Neutrophil (primary cell): ENCODE data around the gene CCDC136.

Source experiments
- H3K27ac ChIP-seq: fragments of 200-600 bp; sonication (generic); 2 replicates; pipeline ENCODE4 v1.5.1; 2016; ENCODE audit warnings: mild to moderate bottlenecking, moderate library complexity
- H3K27me3 ChIP-seq: fragments of 200-600 bp; sonication (generic); 2 replicates; pipeline ENCODE4 v1.6.0; 2016; ENCODE audit warnings: mild to moderate bottlenecking
- H3K36me3 ChIP-seq: fragments of 200-600 bp; sonication (generic); 2 replicates; pipeline ENCODE4 v1.5.1; 2017
- H3K4me1 ChIP-seq, 2 experiments: fragments of 200-600 bp in 1 of 2; sonication (generic) in 1 of 2; 1 replicate in 1 of 2; 2 replicates in 1 of 2; pipeline versions ENCODE4 v1.5.1 to v1.6.1; 2013 to 2016; ENCODE audit warnings: low read depth in 1 of 2, low read length in 1 of 2, mild to moderate bottlenecking in 1 of 2, moderate library complexity in 1 of 2; ENCODE audit not compliant: control insufficient read depth in 1 of 2, insufficient read depth in 1 of 2
- H3K4me3 ChIP-seq, 2 experiments: fragments of 200-600 bp in 1 of 2; sonication (generic) in 1 of 2; 1 replicate in 1 of 2; 2 replicates in 1 of 2; pipeline ENCODE4 v1.5.1; 2013 to 2016; ENCODE audit warnings: low read depth in 1 of 2, low read length in 1 of 2, mild to moderate bottlenecking in 1 of 2, moderate library complexity in 1 of 2
- H3K9me3 ChIP-seq: fragments of 200-600 bp; sonication (generic); 2 replicates; pipeline ENCODE4 v1.5.1; 2016
- TF ChIP-seq, protein P1 (sequence below): fragments of 200-600 bp; sonication (generic); IDR thresholded peaks from 2 replicates; pipeline ENCODE4 v1.5.1; 2016; ENCODE audit warnings: antibody characterized with exemption

CCDC136 gene

DNA sequence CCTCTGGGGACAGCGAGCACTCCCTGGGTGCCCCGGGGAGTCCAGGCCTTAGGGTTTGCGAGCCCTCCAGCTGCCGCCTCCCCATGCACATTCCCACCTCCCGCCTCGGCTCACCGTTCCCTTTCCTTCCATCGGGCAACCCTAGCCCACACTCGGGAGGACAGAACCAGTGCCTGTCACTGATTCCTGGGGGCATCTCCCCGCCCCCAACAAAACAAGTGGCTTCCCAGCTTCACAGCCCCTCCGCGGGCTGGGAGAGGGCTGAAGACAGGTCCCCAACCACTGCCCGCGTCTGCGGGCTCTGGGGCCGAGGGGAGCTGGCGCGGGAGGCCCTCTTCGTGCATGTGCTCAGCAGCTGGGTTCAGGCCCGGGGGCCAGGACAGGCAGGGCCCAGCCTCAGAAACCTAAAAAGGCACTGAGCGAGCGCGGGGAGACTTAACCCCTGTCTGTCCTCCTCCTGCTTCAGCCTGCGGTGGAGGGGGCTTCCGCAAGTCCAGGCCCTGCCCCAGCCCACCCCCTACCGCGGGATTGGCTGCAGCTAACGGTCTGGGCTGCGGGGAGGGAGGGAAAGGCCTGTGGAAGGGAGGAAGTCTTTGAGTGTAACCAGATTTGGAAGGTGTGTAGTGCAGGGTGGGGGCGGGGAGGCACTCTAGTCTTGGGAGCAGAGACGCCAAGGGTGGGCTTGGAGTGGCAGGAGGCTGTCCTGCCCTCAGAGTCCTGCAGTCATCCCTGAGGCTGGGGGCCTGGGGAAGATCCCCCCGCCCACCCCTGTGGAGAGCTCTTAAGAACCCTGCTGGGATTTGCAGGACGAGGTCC lies 39.6 kb downstream of the CCDC136 start:
- Histone ChIP-seq H3K4me3 (no peak overlapping the region), H3K9me3 (no peaks in the 10 kb centered on the region), H3K27ac (no peak overlapping the region), H3K4me1 (peaks cover 8 to 16% of the 10 kb centered on the region in 2 experiments), H3K36me3 (no peaks in the 10 kb centered on the region), H3K27me3 (peaks cover 93% of the 10 kb centered on the region)
- TF ChIP-seq, protein P1, sequence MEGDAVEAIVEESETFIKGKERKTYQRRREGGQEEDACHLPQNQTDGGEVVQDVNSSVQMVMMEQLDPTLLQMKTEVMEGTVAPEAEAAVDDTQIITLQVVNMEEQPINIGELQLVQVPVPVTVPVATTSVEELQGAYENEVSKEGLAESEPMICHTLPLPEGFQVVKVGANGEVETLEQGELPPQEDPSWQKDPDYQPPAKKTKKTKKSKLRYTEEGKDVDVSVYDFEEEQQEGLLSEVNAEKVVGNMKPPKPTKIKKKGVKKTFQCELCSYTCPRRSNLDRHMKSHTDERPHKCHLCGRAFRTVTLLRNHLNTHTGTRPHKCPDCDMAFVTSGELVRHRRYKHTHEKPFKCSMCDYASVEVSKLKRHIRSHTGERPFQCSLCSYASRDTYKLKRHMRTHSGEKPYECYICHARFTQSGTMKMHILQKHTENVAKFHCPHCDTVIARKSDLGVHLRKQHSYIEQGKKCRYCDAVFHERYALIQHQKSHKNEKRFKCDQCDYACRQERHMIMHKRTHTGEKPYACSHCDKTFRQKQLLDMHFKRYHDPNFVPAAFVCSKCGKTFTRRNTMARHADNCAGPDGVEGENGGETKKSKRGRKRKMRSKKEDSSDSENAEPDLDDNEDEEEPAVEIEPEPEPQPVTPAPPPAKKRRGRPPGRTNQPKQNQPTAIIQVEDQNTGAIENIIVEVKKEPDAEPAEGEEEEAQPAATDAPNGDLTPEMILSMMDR, result no peak

DNA sequence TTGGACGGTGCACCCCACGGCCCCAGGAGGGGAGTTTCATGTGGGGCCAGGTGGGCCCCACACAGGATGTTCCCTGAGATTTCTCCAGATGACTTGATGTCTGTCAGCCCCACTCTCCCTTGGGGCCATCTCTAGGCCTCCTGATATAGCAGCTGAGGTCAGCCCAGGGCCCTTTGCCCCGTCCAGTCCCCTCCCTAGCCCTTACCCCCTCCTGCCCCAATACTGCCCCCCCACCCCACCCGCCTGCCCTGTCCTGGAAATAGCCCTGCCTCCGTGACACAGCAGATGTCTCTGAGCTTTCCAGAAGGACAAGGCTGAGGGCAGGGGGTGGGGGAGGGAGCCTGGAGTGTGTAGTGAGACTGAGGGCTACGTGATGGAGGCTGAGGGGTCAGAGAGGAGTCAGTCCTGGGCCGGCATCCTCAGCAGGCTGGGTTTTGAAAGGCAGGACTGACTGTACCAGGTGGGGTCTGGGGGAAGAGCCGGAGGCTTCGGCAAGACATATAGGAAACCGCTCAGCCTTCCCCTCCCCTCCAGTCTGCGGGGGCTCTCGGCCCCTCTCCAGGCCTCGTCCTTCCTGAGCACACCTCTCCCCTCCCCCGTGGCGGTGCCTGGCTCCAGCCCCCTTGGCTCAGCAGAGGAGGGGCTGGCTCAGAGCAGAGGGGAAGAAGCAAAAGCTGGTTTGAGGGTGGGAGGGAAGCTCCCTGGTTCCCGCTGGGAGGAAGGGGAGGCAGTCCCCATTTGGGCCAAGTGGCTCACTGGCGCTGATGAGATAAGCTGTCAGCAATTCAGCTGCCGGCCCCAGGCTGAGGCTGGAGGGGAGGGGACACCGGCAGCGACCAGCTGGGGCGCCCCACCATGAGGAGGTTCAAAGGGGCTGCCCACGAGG lies 40.5 kb downstream of the CCDC136 start:
- Histone ChIP-seq H3K27me3 (peaks cover 85% of the 10 kb centered on the region), H3K36me3 (no peaks in the 10 kb centered on the region), H3K4me3 (no peak overlapping the region), H3K27ac (no peak overlapping the region), H3K4me1 (peaks cover 8 to 16% of the 10 kb centered on the region in 2 experiments), H3K9me3 (no peaks in the 10 kb centered on the region)
- TF ChIP-seq, protein P1, result no peak

DNA sequence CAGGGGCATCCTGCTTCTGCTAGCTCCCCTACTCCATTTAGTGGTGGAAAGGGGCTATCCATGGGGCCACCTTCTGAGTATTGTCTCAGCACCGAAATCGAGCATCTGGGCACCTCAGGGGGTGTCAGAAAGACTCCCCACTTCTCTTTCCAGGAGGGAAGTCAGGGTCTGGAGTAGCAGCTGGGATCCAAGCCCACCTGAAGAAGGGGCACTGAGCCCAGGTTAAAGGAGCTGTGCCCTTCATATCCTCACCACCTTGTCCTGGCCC lies 41.0 kb downstream of the CCDC136 start:
- Histone ChIP-seq H3K4me3 (no peak overlapping the region), H3K36me3 (no peaks in the 10 kb centered on the region), H3K4me1 (peaks cover 8 to 16% of the 10 kb centered on the region in 2 experiments), H3K27me3 (peaks cover 80% of the 10 kb centered on the region), H3K27ac (no peak overlapping the region), H3K9me3 (no peaks in the 10 kb centered on the region)
- TF ChIP-seq, protein P1, result no peak

DNA sequence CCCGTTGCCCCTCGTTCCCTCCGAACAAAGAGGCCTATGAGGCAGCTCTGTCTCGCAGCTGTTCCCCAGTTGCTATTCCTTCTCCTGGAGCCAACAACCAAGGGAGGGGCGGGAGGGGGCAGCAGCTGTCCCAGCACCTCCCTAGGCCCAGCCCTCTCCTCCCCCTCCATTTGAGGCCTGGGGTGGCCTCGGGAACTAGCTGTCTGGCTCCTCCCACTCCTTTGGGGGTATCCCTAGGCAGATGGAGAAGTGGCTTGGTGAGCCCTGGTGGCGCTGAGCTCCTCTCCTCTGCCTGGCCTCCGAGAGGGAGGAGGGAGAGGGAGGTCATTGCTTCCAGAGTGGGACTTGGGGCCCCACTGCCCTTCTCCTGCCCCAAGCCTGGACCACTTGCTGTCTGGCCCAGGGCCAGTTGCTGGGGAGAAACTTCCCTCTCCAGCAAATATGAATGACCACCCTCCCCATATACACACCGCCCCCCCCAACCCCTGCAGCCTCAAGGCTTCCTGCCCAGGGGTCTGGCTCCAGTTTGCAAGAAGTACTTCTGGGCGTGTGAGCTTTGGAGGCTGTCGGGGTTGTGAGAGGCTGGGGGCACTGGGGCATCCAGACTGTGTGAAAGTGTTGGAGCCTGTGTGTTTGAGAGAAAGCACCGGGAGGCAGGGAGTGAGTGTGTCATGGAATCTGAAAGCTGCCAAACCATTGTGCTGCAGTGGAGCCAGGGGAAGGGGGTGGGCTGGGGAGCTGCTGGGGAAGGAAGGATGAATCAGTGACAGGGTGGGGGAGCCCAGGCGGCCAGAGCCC lies 41.6 kb downstream of the CCDC136 start:
- peaks cover 8 to 16% of the 10 kb centered on the region in 2 experiments for H3K4me1 ChIP-seq
- TF ChIP-seq, protein P1, result no peak
- H3K36me3 ChIP-seq, result no peaks in the 10 kb centered on the region
- H3K9me3 ChIP-seq, result no peaks in the 10 kb centered on the region
- no peak overlapping the region for H3K27ac ChIP-seq
- no peak overlapping the region for H3K4me3 ChIP-seq
- H3K27me3 ChIP-seq, result peaks cover 74% of the 10 kb centered on the region

DNA sequence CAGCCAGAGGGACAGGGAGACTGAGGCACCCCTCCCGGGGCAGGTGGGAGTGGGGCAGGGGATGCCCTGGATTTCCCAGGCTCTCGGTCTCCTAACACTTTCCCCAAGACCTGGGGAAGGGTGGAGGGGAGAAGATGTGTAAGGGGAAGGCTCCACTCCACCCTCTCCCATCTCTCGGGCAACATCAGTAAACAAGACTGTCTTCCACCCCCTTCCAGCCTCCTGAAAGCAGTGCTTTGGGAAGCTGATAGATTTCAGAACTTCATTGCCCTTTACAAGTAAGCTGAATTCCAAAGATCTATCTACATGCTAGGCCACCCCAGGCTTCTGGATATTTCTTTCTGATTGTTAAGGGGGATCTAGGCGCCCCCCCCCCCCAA lies 42.2 kb downstream of the CCDC136 start:
- H3K27ac ChIP-seq, result no peak overlapping the region
- no peaks in the 10 kb centered on the region for H3K9me3 ChIP-seq
- TF ChIP-seq, protein P1, result no peak
- no peak overlapping the region for H3K4me3 ChIP-seq
- H3K36me3 ChIP-seq, result no peaks in the 10 kb centered on the region
- H3K4me1 ChIP-seq, result peaks cover 8 to 16% of the 10 kb centered on the region in 2 experiments
- peaks cover 68% of the 10 kb centered on the region for H3K27me3 ChIP-seq
